Coronary artery (tissue), 2 donors: Measurements from ENCODE around the gene DNAH1.
A peak's percentile ranks its signal among the peaks of the same experiment; 100 is the strongest.

ENCODE experiments used
- DNase-seq: peaks from one replicate; pipeline ENCODE4 v3.0.0-alpha.2; 2017; ENCODE audit warnings: low spot score
- H3K27ac ChIP-seq, 2 donors: fragments of 200-600 bp; sonication (generic); one replicate each; pipeline ENCODE4 v1.5.1; 2016 to 2019
- H3K4me3 ChIP-seq: fragments of 200-600 bp; sonication (generic); 2 replicates; pipeline ENCODE4 v1.5.1; 2016; ENCODE audit warnings: mild to moderate bottlenecking, moderate library complexity
- TF ChIP-seq, protein P1 (sequence below): fragments of 200-600 bp; sonication (generic); IDR thresholded peaks from one replicate; pipeline ENCODE4 v1.5.1; 2019; ENCODE audit warnings: antibody characterized with exemption

Gene DNAH1

GRCh38 chr3:52431459-52432223, 115.5 kb downstream of the DNAH1 start:
- no peak for DNase-seq
- no peak overlapping the region for H3K4me3 ChIP-seq
- H3K27ac ChIP-seq = peak overlapping the region in 1 of 2 donors; percentile 60
- TF ChIP-seq, protein P1, sequence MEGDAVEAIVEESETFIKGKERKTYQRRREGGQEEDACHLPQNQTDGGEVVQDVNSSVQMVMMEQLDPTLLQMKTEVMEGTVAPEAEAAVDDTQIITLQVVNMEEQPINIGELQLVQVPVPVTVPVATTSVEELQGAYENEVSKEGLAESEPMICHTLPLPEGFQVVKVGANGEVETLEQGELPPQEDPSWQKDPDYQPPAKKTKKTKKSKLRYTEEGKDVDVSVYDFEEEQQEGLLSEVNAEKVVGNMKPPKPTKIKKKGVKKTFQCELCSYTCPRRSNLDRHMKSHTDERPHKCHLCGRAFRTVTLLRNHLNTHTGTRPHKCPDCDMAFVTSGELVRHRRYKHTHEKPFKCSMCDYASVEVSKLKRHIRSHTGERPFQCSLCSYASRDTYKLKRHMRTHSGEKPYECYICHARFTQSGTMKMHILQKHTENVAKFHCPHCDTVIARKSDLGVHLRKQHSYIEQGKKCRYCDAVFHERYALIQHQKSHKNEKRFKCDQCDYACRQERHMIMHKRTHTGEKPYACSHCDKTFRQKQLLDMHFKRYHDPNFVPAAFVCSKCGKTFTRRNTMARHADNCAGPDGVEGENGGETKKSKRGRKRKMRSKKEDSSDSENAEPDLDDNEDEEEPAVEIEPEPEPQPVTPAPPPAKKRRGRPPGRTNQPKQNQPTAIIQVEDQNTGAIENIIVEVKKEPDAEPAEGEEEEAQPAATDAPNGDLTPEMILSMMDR = no peak

DNA sequence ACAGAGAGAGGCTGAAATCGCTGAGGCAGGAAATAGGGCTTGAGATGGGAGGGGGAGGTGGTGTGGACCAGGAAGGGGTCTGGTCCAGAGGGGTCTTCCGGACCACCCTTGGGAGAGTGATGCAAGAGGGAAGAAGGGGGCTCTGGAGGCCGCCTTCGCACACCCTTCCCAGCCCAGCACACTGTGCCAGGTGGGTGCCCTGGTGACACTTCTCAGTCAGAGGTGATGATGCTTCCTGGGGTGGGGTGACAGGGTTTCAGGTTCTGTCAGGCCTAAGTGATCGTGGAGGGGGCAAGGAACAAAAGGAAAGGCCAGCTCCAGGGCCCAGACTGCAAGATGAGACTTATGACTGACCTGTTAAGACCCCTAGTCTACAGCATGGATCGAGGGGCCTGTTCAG, 116.1 kb downstream of the DNAH1 start:
- DNase-seq = peak; percentile 67
- H3K27ac ChIP-seq = peak overlapping the region in 1 of 2 donors; percentile 60
- TF ChIP-seq, protein P1 = no peak
- no peak overlapping the region for H3K4me3 ChIP-seq

DNA sequence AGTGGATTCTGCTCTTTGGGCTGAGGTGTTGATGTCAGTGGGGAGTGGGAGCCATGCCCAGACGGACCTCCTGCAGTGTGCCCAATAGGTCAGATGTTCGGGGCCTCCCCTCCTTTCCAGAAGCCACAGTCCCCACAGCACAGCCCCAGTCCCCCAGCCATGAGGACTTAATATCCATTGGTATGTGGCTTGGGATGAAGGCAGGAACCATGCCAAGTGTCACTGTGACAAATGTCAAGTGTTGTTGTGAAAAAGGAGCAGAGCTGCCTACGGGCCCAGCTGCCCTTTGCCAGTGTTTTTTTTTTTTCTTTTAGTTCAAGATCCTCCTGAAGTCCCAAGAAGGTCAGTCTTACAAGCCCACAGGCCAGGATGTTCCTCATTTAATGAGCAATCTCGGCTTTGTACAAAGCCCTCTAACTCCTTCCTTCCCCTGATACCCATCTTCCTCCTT, 116.6 kb downstream of the DNAH1 start:
- peak overlapping the region in 1 of 2 donors; percentile 60 for H3K27ac ChIP-seq
- no peak overlapping the region for H3K4me3 ChIP-seq
- TF ChIP-seq, protein P1 = no peak
- DNase-seq = peak; percentile 67

GRCh38 chr3:52433328-52433995, 117.3 kb downstream of the DNAH1 start:
- no peak for DNase-seq
- TF ChIP-seq, protein P1 = no peak

GRCh38 chr3:52433996-52434479, 117.9 kb downstream of the DNAH1 start:
- DNase-seq = no peak
- peak overlapping the region in 1 of 2 donors; percentile 35 for H3K27ac ChIP-seq
- TF ChIP-seq, protein P1 = no peak
- no peak overlapping the region for H3K4me3 ChIP-seq

More at GRCh38 chr3:52433328-52433995, 117.3 kb downstream of the DNAH1 start:
- Histone ChIP-seq H3K27ac (peak overlapping the region in 1 of 2 donors; percentile 35), H3K4me3 (no peak overlapping the region)

DNA sequence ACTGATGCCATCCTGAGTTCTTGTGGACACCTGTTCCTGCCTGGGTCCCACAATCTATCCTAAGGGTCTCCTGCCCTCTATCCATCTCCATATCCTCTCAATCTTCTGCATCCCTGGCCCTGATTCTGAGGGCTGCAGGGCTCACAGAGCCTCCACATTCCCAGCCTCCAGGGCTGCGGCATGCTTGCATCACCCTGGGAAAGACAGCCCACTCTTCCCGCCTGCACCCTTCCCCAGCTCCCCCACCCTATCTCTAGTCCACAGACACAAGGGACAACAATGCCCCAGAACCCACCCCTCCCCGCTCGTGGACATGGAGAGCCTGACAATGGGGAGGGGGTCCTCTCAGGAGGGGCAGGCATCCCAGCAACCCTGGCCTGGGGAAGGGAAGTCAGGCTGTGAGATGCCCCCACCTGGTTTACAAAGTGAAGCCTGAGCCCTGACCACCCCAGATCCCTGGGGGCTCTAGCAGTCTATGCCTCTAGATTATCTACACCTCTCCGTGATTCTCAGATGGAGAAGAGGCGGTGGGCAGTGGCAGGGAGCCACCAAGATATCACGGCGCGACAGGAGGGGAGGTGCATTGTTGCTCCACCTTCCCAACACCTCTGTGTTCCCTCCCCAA, 118.5 kb downstream of the DNAH1 start:
- H3K4me3 ChIP-seq = no peak overlapping the region
- H3K27ac ChIP-seq = peak overlapping the region in 1 of 2 donors; percentile 35
- TF ChIP-seq, protein P1 = no peak
- DNase-seq = peak; percentile 57
